ENCODE results near the gene NPIPA8. TPM values are rescaled to one million over a fixed set of nuclear protein-coding genes. Genes with fewer than 3 reads are reported as not detected.
"Not testable (repeated sequence)": the region's sequence is repeated elsewhere in the genome, so short reads cannot be mapped to it uniquely, and the experiment has no call there.

The NPIPA8 gene
- under 1 TPM; 0.23 to 0.58 TPM for total RNA-seq

DNA sequence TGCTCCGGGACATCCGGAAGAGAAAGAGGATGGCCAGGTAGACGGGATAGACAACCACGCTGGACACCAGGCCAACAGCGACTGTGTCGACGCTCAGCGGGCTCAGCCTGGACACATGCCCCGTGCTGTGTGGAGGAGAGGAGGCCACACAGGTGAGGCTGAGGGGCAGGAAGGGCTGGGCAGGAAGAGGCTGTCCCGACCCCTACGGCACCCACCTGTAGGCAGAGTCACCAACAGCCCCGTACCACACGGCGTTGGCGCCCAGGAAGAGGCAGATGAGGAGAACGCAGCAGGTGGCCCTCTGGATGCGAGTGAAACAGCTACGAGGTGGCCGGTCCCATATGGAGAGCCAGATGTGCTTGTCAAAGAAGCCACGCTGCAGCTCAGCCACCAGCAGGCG is at the start of gene NPIPA8:
NPIPA8 (minus strand) TSS at position 101 of the 400 bp plus-strand sequence. CDS start 4,074 bp downstream, outside the sequence.
- CTCF ChIA-PET; H3K36me3 Mint-ChIP-seq (ENCODE audit: low read depth); POLR2A ChIA-PET; H3K4me1 Mint-ChIP-seq (ENCODE audit: low read depth); H3K27ac Mint-ChIP-seq; H3K27me3 Mint-ChIP-seq (ENCODE audit: low read depth); H3K4me3 Mint-ChIP-seq; DNase-seq; H3K9me3 Mint-ChIP-seq (ENCODE audit: insufficient read depth); ATAC-seq: not testable (repeated sequence)

DNA sequence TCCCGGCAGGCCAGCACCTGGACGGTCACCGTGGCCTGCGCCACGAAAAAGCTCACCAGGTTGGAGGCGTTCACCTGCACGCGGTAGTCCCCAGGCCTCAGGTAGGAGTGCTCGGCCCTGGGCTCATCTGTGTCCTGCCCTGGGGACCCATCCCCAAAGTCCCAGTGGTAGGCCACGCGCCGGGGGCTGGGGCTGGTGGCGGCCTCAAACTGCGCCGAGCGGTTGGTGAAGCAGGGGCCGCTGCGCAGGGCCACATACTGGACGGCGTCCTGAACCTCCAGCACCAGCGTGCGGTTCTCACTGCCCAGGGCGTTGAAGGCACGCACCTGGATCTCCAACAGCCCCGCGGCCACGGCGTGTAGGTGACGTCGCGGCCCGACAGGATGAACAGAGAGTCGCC is 48.7 kb upstream of the NPIPA8 start:
- H3K9me3 Mint-ChIP-seq (ENCODE audit: insufficient read depth); CTCF ChIA-PET; DNase-seq; POLR2A ChIA-PET; H3K27ac Mint-ChIP-seq; H3K27me3 Mint-ChIP-seq (ENCODE audit: low read depth); ATAC-seq; H3K36me3 Mint-ChIP-seq (ENCODE audit: low read depth); H3K4me1 Mint-ChIP-seq (ENCODE audit: low read depth); H3K4me3 Mint-ChIP-seq: not testable (repeated sequence)

DNA sequence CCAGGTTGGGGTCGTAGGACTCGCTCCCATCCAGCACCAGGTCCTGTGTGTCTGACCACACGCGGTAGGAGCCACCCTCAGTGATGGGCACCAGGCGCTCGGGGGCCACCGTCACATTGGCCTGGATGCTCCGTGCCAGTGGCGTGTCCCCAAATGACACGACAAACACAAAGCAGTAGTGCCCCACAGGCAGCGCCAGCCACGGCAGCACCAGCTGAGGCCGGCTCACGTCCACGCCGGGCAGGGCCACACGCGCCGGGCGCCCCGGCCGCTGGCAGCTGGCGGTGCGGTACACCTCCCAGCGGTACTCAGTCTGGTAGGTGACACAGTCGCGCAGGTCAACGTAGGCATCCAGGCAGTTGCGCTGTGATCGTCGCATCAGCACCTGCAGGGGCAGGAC is 48.3 kb upstream of the NPIPA8 start:
- H3K9me3 Mint-ChIP-seq (ENCODE audit: insufficient read depth); CTCF ChIA-PET; POLR2A ChIA-PET; H3K36me3 Mint-ChIP-seq (ENCODE audit: low read depth); H3K27ac Mint-ChIP-seq; ATAC-seq; DNase-seq; H3K27me3 Mint-ChIP-seq (ENCODE audit: low read depth); H3K4me3 Mint-ChIP-seq; H3K4me1 Mint-ChIP-seq (ENCODE audit: low read depth): not testable (repeated sequence)

DNA sequence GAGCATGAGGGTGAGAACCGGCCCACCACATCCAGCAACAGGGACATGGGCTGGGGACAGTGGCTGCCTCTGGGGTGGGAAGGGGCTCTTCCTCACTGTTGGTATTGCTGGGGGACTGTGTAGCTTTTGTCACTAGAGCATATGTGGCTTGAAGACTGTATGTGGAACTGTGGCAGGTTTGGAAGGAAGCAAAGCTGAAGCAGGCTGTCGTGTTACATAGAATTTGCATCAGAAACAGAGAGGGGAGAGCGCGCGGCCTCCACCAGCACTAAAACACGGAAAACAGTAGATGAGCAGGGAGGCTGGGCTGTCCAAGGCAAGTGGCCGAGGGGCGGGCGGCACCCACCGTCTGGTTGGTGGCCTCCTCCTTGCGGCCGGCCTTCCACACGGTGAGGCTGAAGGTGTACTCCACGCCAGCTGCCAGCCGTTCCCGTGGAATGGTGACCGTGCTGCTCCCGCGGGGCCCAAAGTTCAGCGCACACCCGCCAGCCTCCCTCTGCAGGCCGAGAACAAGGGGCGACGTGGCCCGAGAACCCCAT is 47.6 kb upstream of the NPIPA8 start:
- CTCF ChIA-PET; H3K27ac Mint-ChIP-seq; H3K9me3 Mint-ChIP-seq (ENCODE audit: insufficient read depth); H3K27me3 Mint-ChIP-seq (ENCODE audit: low read depth); ATAC-seq; POLR2A ChIA-PET; DNase-seq; H3K4me1 Mint-ChIP-seq (ENCODE audit: low read depth); H3K4me3 Mint-ChIP-seq; H3K36me3 Mint-ChIP-seq (ENCODE audit: low read depth): not testable (repeated sequence)

DNA sequence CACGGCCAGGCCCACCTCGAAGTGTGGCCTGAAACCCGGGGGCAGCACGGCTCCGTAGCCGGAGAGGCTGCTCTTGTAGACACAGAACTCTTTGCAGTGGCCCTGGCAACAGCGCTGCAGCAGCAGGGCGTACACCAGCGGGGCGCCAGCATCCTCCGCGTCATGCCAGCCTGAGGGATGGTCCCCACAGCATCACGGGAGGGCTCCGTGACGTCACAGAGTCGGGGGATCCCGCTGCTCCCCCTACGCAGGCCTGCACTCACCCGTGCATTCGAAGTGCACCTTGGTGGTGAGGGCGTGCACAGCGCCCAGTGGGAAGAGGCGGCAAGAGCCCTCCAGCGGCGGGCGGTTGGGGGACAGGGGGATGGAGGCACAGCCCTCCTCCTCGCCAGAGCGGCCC is 46.2 kb upstream of the NPIPA8 start:
- CTCF ChIA-PET; H3K36me3 Mint-ChIP-seq (ENCODE audit: low read depth); H3K27ac Mint-ChIP-seq; DNase-seq; H3K9me3 Mint-ChIP-seq (ENCODE audit: insufficient read depth); H3K4me1 Mint-ChIP-seq (ENCODE audit: low read depth); ATAC-seq; H3K27me3 Mint-ChIP-seq (ENCODE audit: low read depth); POLR2A ChIA-PET; H3K4me3 Mint-ChIP-seq: not testable (repeated sequence)

DNA sequence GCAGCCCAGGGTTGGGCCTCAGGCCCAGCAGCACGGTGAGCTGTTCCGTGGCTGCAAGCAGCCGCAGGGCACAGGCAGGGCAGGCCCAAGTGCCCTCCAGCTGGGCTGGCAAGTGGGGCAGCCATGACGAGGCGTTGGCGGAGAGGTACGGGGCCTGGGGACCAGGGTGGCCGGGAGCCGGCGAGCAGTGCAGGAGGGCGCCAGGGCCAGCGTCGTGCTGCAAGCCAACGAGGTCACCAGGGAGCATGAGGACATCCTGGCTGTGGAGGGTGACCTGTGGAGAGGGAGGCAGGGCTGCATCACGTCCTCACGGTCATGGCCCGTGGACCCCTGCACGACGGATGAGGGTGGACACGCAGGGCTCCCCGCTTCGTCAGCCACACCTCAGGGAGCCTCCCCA is 11.2 kb upstream of the NPIPA8 start:
- H3K9me3 Mint-ChIP-seq (ENCODE audit: insufficient read depth); H3K4me1 Mint-ChIP-seq (ENCODE audit: low read depth); POLR2A ChIA-PET; CTCF ChIA-PET; H3K36me3 Mint-ChIP-seq (ENCODE audit: low read depth); DNase-seq; H3K27me3 Mint-ChIP-seq (ENCODE audit: low read depth); H3K27ac Mint-ChIP-seq; H3K4me3 Mint-ChIP-seq; ATAC-seq: not testable (repeated sequence)

DNA sequence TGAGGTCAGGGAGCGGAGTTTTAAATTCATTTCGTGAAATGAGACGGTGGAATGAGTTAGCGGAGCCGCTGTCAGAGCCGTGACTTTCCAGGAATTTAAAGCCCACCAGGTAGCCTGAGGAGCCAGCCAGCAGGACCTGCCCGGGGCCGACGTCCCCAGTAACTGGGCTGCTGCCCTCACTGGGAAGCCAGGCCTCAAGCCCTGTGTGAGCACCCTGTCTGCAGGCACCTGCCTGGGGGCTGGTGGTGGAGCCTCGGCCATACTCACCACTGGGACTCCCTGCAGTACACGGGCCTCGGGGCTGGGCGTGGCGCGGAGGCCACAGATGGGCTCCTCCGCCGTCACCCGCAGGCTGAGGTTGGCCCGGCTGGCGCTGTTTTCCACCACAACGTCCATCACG is 10.5 kb upstream of the NPIPA8 start:
- H3K27me3 Mint-ChIP-seq (ENCODE audit: low read depth); CTCF ChIA-PET; H3K9me3 Mint-ChIP-seq (ENCODE audit: insufficient read depth); DNase-seq; POLR2A ChIA-PET; H3K4me3 Mint-ChIP-seq; H3K27ac Mint-ChIP-seq; H3K4me1 Mint-ChIP-seq (ENCODE audit: low read depth); H3K36me3 Mint-ChIP-seq (ENCODE audit: low read depth); ATAC-seq: not testable (repeated sequence)

DNA sequence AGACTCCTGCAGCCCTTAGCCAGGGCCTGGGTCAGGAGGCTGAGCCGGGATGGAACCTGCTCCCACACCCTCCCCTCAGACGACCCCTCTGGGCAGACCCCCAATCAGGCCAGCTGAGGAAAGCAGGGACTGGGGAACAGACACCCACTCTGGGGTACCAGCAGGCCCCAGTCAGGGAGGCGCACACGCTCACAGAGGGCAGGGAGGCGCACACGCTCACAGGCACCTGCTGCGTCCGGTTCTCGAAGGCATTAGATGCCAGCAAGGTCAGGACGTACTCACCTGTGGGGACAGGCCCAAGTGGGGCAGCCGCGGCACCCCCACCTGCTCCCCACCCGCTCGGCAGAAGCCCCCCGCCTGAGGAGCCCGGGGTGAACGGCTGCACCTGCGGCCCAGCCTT is 8.1 kb upstream of the NPIPA8 start:
- H3K36me3 Mint-ChIP-seq (ENCODE audit: low read depth); H3K4me1 Mint-ChIP-seq (ENCODE audit: low read depth); ATAC-seq; H3K9me3 Mint-ChIP-seq (ENCODE audit: insufficient read depth); H3K27me3 Mint-ChIP-seq (ENCODE audit: low read depth); CTCF ChIA-PET; POLR2A ChIA-PET; H3K4me3 Mint-ChIP-seq; H3K27ac Mint-ChIP-seq; DNase-seq: not testable (repeated sequence)

DNA sequence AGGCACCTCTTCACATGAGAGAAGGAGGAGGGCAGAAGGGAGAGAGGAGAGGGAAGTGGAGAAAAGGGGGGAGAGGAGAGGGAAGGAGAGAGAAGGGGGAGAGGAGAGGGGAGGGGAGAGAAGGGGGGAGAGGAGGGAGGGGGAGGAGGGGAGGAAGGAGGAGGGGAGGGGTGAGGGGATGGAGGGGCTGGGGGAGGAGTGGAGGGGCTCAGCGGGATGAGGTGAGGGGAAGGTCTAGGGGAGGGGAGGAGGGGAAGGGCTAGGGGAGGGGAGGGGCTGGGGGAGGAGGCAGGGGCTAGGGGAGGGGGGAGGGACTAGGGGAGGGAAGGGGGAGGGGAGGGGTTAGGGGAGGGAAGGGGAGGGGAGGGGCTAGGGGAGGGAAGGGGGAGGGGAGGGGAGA is 5.5 kb upstream of the NPIPA8 start:
- ATAC-seq; CTCF ChIA-PET; H3K9me3 Mint-ChIP-seq (ENCODE audit: insufficient read depth); H3K36me3 Mint-ChIP-seq (ENCODE audit: low read depth); POLR2A ChIA-PET; H3K27me3 Mint-ChIP-seq (ENCODE audit: low read depth); H3K4me3 Mint-ChIP-seq; H3K27ac Mint-ChIP-seq; H3K4me1 Mint-ChIP-seq (ENCODE audit: low read depth); DNase-seq: not testable (repeated sequence)

DNA sequence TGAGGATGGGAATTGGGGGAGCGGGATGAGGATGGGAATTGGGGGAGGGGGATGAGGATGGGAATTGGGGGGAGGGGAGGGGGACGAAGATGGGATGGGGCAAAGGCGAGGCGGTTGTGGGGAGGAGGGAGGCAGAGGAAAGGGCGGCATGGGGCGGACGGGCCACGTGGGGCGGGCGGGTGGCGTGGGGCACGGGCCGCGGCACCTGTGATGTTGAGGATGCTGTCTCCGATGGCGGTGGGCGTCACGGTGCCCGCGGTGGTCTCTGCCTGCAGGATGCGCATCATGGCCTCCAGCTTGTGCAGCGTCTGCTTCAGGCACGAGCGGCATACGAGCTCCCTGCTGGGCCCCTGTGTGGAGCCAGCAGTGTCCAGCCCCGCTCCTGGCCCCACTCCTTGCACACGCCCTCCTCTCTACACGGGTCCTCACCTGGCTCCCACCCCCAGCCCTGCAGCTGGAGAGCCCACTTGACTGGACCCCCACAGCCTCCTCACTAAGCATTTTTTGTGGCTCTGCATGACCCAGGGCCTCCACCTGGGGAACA is 5.0 kb upstream of the NPIPA8 start:
- ATAC-seq; H3K4me1 Mint-ChIP-seq (ENCODE audit: low read depth); H3K27me3 Mint-ChIP-seq (ENCODE audit: low read depth); CTCF ChIA-PET; H3K36me3 Mint-ChIP-seq (ENCODE audit: low read depth); H3K27ac Mint-ChIP-seq; DNase-seq; H3K4me3 Mint-ChIP-seq; H3K9me3 Mint-ChIP-seq (ENCODE audit: insufficient read depth); POLR2A ChIA-PET: not testable (repeated sequence)

DNA sequence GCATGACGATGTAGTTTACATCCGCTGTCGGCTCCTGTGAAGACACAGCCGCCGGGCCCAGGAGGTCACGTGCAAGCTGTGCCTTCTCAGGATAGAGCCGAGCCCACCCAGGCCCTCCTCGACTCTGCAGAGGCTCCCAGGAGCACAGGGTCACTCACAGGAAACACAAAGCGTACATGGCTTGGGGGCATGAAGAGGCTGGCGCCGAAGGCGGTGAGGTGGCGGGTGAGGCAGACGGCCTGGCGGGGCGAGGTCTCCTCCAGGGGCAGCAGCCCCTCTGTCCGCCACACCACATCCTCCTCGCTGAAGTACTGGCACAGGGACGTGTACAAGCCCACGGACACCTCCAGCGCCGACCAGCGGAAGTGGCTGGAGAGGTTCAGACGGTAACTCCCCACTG is 2.7 kb upstream of the NPIPA8 start:
- H3K27ac Mint-ChIP-seq; ATAC-seq; H3K9me3 Mint-ChIP-seq (ENCODE audit: insufficient read depth); POLR2A ChIA-PET; DNase-seq; CTCF ChIA-PET; H3K27me3 Mint-ChIP-seq (ENCODE audit: low read depth); H3K4me3 Mint-ChIP-seq; H3K36me3 Mint-ChIP-seq (ENCODE audit: low read depth); H3K4me1 Mint-ChIP-seq (ENCODE audit: low read depth): not testable (repeated sequence)

DNA sequence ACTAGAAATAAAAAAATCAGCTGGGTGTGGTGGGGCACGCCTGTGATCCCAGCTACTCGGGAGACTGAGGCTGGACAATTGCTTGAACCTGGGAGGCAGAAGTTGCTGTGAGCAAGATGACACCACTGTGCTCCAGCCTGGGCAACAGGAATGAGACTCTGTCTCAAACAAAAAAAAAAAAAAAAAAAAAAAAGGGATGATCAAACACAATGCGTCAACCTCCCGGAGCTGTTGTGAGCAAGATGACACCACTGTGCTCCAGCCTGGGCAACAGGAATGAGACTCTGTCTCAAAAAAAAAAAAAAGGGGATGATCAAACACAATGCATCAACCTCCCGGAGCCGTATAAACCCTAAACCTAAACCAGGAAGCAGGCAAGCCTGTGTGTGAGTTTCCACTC is 24.7 kb downstream of the NPIPA8 start:
- H3K4me3 Mint-ChIP-seq; POLR2A ChIA-PET; CTCF ChIA-PET; H3K9me3 Mint-ChIP-seq (ENCODE audit: insufficient read depth); ATAC-seq; DNase-seq; H3K36me3 Mint-ChIP-seq (ENCODE audit: low read depth); H3K4me1 Mint-ChIP-seq (ENCODE audit: low read depth); H3K27me3 Mint-ChIP-seq (ENCODE audit: low read depth); H3K27ac Mint-ChIP-seq: not testable (repeated sequence)

DNA sequence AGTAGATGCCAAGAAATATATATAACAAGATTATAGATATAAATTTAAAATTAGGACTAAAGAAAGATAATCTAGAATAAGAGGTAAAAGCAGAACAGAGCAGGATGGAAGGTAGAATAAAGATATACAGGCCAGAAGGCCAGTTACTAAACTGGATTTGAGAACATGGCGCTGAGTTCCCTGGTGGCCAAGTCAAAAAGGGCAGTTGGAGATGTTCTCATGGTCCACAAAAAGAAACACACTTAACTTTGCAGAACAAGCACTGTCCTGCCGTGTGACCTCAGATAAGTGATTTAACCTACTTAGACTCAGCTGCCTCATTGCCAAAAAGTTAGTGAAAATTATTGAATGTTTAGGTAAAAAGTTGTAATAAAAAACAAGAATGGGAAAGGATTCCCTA is 27.4 kb downstream of the NPIPA8 start:
- H3K4me3 Mint-ChIP-seq; H3K9me3 Mint-ChIP-seq (ENCODE audit: insufficient read depth); DNase-seq; ATAC-seq; H3K4me1 Mint-ChIP-seq (ENCODE audit: low read depth); POLR2A ChIA-PET; CTCF ChIA-PET; H3K36me3 Mint-ChIP-seq (ENCODE audit: low read depth); H3K27ac Mint-ChIP-seq; H3K27me3 Mint-ChIP-seq (ENCODE audit: low read depth): not testable (repeated sequence)

All from activated CD8-positive, alpha-beta T cell treated with anti-CD3 and anti-CD28 coated beads, Interleukin-2, amount 10 ng/mL, durations not matched to agents 7 days and 5 days (primary cell).